ENCODE measurements around the gene SH3GL3.

Gene SH3GL3

DNA sequence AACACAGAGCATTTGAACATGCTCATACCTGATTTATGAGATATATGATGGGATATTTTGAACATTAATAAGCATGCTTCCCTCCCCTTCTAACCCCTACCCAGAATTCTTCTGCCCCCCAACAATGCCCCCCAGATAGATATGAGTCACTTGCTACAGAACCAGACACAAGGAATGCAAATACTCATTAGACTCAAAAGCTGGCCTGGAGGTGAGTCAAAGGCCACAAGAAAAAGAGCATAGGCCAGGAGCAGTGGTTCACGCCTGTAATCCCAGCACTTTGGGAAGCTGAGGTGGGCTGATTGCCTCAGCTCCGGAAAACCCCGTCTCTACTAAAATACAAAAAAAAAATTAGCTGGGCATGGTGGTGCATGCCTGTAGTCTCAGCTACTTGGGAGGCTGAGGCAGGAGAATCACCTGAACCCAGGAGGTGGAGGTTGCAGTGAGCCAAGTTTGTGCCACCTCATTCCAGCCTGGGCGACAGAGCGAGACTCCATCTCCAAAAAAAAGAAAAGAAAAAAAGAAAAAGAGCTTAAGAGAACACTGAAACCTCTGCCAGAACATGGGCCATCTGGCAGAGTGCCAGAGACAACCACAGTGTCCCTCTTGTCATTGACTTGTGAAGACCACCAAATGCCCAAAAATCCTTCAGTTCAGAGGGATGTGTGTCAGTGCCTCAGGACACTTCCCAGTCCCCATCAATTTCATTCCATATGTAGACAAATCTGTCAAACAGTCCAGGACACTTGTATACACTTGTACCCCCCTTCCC is 3.9 kb upstream of the SH3GL3 start:
- TF ChIP-seq, protein P1, sequence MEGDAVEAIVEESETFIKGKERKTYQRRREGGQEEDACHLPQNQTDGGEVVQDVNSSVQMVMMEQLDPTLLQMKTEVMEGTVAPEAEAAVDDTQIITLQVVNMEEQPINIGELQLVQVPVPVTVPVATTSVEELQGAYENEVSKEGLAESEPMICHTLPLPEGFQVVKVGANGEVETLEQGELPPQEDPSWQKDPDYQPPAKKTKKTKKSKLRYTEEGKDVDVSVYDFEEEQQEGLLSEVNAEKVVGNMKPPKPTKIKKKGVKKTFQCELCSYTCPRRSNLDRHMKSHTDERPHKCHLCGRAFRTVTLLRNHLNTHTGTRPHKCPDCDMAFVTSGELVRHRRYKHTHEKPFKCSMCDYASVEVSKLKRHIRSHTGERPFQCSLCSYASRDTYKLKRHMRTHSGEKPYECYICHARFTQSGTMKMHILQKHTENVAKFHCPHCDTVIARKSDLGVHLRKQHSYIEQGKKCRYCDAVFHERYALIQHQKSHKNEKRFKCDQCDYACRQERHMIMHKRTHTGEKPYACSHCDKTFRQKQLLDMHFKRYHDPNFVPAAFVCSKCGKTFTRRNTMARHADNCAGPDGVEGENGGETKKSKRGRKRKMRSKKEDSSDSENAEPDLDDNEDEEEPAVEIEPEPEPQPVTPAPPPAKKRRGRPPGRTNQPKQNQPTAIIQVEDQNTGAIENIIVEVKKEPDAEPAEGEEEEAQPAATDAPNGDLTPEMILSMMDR (IDR thresholded peaks at IDR 0.05; ENCODE audit: insufficient read depth, low read depth, low read length, missing control alignments): no peak
- H3K4me3 ChIP-seq (ENCODE audit: low read depth, low read length): no peak overlapping the region
- DNase-seq (ENCODE audit: low read depth): no peak

DNA sequence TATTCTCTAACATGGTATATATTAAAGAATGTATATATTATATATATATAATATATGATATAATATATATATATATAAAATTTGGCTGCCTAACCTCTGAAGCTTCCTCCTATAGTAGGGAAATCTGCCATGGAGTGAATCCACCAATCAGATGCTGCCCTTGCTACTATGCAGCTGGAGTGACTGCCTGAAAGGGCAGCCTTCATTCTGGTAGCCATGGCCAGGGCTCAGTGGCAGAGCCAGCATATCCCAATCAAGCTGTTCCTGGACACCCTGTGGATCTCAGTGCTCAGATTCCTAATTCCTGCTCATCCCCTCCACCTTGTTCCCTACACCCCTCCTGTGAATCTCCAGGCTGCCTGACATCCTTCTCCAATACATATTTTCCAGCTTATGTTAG is 2.2 kb upstream of the SH3GL3 start:
- DNase-seq (ENCODE audit: low read depth): no peak
- no peak overlapping the region for H3K4me3 ChIP-seq (ENCODE audit: low read depth, low read length)
- TF ChIP-seq, protein P1 (IDR thresholded peaks at IDR 0.05; ENCODE audit: insufficient read depth, low read depth, low read length, missing control alignments): no peak

DNA sequence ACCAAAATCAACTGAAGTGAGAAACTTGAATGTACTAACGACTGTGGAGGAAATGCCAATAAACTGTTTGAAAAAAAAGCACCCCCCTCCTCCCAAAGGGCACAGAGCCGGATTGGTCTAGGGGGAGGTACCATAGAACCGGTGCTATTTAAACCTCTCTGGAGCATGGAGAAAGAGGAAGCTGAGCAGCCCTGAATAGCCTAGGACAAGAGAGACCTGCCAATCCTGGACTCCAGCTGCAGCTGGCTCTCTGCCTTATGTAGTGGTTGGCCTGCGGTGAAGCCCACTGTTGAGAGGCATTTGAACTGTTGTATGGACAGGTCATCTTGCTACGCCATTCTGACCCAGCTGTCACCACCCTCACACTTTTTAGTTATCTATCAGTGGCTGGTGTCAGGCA is 1.5 kb upstream of the SH3GL3 start:
- no peak for DNase-seq (ENCODE audit: low read depth)
- TF ChIP-seq, protein P1 (IDR thresholded peaks at IDR 0.05; ENCODE audit: insufficient read depth, low read depth, low read length, missing control alignments): no peak
- H3K4me3 ChIP-seq (ENCODE audit: low read depth, low read length): no peak overlapping the region

DNA sequence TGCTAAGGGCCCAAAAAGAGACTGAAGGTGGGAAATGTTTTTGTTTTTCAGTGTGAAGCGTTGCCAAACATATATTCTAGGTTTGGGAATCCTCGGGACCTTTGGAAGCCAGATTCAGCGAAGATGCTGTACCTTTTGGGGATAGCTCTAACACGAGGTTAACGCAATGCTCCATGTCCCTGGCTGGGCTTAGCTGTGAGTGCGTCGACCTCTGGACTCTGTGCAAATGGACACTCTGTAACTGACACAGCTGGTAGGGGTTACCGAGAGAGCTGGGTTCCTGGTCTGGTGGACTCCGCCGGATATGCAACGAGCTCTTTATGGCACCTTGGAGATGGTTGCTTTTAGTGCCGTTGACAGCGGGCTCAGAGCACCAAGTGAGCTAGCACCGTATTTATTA is 724 bp upstream of the SH3GL3 start:
- TF ChIP-seq, protein P1 (IDR thresholded peaks at IDR 0.05; ENCODE audit: insufficient read depth, low read depth, low read length, missing control alignments): no peak
- no peak for DNase-seq (ENCODE audit: low read depth)
- no peak overlapping the region for H3K4me3 ChIP-seq (ENCODE audit: low read depth, low read length)

DNA sequence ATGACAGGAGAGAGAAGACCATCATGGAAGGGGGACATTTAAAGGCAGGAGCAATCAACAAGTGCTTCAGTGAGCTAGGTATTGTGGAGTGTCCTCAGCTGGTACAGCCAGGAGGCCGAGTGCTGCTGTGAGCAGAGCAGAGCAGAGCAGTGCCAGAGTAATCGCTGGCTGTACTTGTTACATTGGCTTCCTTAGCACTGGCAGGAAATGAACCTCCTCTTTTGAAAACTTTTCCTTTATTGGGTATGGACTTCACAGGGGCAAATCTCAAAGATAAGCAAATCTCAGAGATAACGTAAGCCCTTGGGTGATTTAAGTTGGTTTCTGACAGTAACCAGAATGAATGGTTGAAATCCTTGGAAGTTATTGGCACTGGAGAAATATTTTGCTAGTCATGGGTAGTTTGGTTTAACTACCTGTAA is 2.1 kb downstream of the SH3GL3 start:
- no peak overlapping the region for H3K4me3 ChIP-seq (ENCODE audit: low read depth, low read length)
- no peak for DNase-seq (ENCODE audit: low read depth)

DNA sequence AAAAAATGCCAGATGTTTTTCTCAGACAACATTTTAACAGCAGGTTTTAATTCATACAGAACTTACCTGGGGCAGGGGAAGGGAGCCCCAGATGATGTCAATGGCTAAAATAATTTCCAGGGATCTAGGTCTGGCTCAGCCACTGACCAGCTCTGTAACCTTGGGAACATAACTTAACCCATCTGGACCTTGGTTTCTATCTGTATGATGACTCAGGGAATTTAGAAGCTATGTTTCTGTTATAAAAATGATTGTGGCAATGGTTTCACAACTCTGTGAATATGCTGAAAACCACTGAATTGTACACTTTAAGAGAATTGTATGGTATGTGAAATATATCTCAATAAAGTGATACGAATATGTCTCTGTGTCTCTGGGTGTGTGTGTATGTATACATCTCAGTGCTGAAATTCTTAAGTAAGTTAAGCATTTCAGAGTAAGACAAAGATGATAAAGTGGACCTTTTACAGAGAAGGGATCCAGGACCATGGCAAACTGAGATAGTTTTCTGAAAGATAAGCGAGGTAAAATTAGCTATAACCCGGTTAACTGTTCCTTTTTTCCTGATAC is 2.9 kb downstream of the SH3GL3 start:
- TF ChIP-seq, protein P1 (IDR thresholded peaks at IDR 0.05; ENCODE audit: insufficient read depth, low read depth, low read length, missing control alignments): no peak
- H3K4me3 ChIP-seq (ENCODE audit: low read depth, low read length): no peak overlapping the region
- no peak for DNase-seq (ENCODE audit: low read depth)

More for the DNA sequence above, 2.1 kb downstream of the SH3GL3 start:
- TF ChIP-seq, protein P1 (IDR thresholded peaks at IDR 0.05; ENCODE audit: insufficient read depth, low read depth, low read length, missing control alignments): no peak
